Memory B cell (primary cell): Measurements from ENCODE around the gene XXYLT1.
"Not testable (repeated sequence)": the region's sequence is repeated elsewhere in the genome, so short reads cannot be mapped to it uniquely, and the experiment has no call there.

Source experiments
- ATAC-seq: fragments of 150-1000 bp; cut with Tn5 transposase; 2 replicates; pipeline ENCODE4 v1.10.0; 2021; ENCODE audit warnings: low read depth, mild to moderate bottlenecking, moderate library complexity
- DNase-seq, 2 donors: peaks; one replicate each; pipeline ENCODE4 v3.0.0; 2022; ENCODE audit warnings: low spot score in 2 of 2
- H3K27ac Mint-ChIP-seq: one replicate; pipeline ENCODE4 v1.8.0; 2022; ENCODE audit warnings: mild to moderate bottlenecking, moderate library complexity, mixed read lengths
- H3K27me3 Mint-ChIP-seq: one replicate; pipeline ENCODE4 v1.8.0; 2022; ENCODE audit warnings: mixed read lengths
- H3K36me3 Mint-ChIP-seq: one replicate; pipeline ENCODE4 v1.8.0; 2022; ENCODE audit warnings: mild to moderate bottlenecking, mixed read lengths
- H3K4me1 Mint-ChIP-seq: one replicate; pipeline ENCODE4 v1.8.0; 2022; ENCODE audit warnings: mixed read lengths
- H3K4me3 Mint-ChIP-seq: one replicate; pipeline ENCODE4 v1.8.0; 2022; ENCODE audit warnings: mild to moderate bottlenecking, moderate library complexity, mixed read lengths
- H3K9me3 Mint-ChIP-seq: one replicate; pipeline ENCODE4 v1.8.0; 2022; ENCODE audit warnings: mixed read lengths

The XXYLT1 gene

DNA sequence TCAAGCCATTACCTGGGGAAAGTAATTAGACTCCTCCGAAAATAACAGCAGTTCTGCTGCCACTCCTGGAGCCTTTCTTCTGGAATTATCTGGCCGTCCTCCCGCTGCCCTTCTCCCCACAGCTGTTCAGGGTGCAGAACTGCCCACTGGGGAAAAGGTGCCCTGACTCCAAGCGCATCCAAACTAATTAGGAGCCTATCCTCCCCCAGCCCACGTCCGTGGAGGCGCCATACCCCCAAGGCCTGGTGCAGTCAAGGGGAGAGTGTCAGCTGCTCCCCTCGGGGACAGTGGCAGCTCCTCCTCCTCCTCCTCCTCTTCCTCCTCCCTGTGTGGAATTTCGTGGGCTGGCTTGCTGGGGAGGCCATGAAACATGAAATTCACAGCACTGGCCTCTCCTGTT is 177.2 kb downstream of the XXYLT1 start:
- DNase-seq = no peak
- H3K4me1 Mint-ChIP-seq = peaks cover 36% of the 10 kb centered on the region
- no peaks in the 10 kb centered on the region for H3K9me3 Mint-ChIP-seq
- H3K27ac Mint-ChIP-seq = peak overlapping the region; percentile 95
- peak; percentile 1 for ATAC-seq
- peak overlapping the region; percentile 75 for H3K4me3 Mint-ChIP-seq
- H3K36me3 Mint-ChIP-seq = no peaks in the 10 kb centered on the region
- H3K27me3 Mint-ChIP-seq = no peaks in the 10 kb centered on the region

DNA sequence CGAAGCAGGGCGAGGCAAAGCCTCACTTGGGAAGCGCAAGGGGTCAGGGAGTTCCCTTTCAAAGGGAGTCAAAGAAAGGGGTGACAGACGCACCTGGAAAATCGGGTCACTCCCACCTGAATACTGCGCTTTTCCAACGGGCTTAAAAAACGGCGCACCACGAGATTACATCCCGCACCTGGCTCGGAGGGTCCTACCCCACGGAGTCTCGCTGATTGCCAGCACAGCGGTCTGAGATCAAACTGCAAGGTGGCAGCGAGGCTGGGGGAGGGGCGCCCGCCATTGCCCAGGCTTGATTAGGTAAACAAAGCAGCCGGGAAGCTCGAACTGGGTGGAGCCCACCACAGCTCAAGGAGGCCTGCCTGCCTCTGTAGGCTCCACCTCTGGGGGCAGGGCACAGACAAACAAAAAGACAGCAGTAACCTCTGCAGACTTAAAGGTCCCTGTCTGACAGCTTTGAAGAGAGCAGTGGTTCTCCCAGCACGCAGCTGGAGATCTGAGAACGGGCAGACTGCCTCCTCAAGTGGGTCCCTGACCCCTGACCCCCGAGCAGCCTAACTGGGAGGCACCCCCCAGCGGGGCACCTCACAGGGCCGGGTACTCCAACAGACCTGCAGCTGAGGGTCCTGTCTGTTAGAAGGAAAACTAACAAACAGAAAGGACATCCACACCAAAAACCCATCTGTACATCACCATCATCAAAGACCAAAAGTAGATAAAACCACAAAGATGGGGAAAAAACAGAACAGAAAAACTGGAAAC is 182.9 kb downstream of the XXYLT1 start:
- not testable (repeated sequence) for DNase-seq, H3K9me3 Mint-ChIP-seq, H3K27me3 Mint-ChIP-seq, H3K4me1 Mint-ChIP-seq, ATAC-seq, H3K36me3 Mint-ChIP-seq
- peak overlapping the region; percentile 89 for H3K4me3 Mint-ChIP-seq
- peak overlapping the region; percentile 87 for H3K27ac Mint-ChIP-seq

DNA sequence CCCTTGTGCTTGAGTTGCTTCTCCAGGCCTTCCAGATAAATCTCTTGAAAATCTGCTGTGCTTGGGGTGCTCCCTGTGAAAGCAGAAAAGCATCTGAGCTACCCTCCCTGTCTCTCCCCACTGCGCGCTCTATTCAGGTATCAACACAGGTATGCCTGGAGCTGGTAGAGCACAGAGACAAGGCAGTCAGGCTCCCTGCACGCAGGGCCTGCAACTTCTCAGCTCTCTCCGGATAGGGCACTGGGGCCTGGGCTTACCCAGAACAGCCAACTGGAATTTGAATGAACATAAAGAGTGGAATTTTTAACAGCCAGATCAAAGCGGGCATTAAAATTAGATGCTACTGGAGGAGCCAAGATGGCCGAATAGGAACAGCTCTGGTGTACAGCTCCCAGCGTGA is 183.6 kb downstream of the XXYLT1 start:
- H3K4me3 Mint-ChIP-seq = peak overlapping the region; percentile 89
- ATAC-seq = no peak
- no peaks in the 10 kb centered on the region for H3K36me3 Mint-ChIP-seq
- peaks cover 7% of the 10 kb centered on the region for H3K4me1 Mint-ChIP-seq
- H3K27ac Mint-ChIP-seq = peak overlapping the region; percentile 87
- no peaks in the 10 kb centered on the region for H3K27me3 Mint-ChIP-seq
- no peak for DNase-seq
- no peaks in the 10 kb centered on the region for H3K9me3 Mint-ChIP-seq

DNA sequence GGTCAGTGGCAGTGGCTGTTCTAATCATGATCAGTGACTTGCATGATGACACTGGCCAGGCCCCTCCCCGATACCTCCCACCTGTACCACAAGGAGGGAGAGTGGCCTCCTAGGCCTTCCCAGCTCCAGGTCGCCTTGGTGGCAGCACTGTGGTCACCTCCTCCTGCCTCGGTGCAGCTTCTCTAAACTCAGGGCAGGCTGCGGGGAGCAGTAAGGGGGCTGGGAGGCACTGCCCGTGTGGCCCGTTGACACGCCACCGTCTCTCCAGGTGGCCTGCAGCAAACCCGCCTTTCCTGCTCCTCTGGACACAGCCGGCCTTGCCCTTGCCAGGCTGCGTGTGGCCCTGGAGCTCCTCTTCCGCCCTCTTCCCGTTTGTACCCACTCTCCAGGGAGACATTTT is 184.1 kb downstream of the XXYLT1 start:
- H3K27me3 Mint-ChIP-seq = no peaks in the 10 kb centered on the region
- ATAC-seq (no peak), DNase-seq (no peak)
- H3K4me1 Mint-ChIP-seq = peaks cover 11% of the 10 kb centered on the region
- H3K36me3 Mint-ChIP-seq = no peaks in the 10 kb centered on the region
- H3K4me3 Mint-ChIP-seq = peak overlapping the region; percentile 89
- no peaks in the 10 kb centered on the region for H3K9me3 Mint-ChIP-seq
- no peak overlapping the region for H3K27ac Mint-ChIP-seq

DNA sequence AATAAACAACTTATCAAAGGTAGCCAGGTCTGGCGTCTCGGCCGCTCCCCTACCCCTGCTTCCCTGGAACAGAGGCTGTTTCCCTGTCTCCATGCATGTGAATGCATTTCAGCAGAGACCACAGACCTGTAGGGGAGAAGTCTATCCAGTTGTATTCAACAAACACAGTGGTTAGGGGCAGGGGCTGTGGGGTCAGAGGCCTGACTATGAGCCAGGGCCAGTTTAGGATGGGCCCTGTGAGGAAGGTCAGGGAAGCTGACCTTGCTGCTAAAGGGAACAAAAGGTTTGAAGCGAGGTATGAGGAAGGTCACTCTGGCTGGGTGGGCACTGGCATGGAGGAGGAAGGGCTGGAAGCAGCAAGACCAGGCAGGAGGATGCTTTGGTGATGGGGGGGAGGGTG is 184.6 kb downstream of the XXYLT1 start:
- Mint-ChIP-seq H3K27me3 (no peaks in the 10 kb centered on the region), H3K27ac (no peak overlapping the region), H3K9me3 (no peaks in the 10 kb centered on the region), H3K4me1 (peaks cover 12% of the 10 kb centered on the region), H3K36me3 (no peaks in the 10 kb centered on the region), H3K4me3 (no peak overlapping the region)
- ATAC-seq = no peak
- DNase-seq = no peak

DNA sequence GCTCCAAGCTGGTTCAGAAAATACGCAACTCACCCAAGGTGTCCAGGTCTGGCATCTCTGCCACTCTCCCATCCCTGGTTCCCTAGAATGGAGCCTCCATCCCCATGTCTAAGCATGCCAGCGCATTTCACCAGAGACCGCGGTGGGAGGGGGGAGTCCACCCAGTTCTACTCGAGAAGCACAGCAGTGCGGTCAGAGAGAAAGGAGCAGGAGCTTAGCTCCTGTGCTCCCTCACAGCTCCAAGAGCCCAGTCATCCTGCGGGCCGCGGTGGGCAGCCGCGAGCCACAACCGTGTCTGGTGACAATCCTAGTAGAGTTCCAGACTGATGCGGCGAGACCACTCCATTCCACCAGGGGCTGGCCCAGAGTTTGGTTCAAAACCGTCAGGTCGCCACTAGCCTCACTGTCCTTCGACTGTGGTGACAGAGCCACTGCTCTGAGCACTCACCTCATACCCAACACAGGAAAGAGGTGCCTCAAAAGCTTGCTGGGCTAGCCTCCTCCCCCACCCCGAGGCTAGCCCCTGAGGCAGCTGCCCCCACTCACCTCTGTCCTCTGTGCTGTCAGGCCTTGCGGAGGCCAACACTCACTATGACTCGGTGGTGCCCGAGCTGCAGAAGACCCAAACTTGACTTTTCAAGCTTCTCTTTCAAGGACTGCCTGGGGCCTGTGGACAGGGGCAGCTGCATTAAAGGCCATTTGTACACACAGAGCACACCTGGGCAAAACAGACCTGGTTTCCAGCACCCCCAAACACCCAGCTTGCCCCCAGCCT is 185.4 kb downstream of the XXYLT1 start:
- ATAC-seq = no peak
- no peaks in the 10 kb centered on the region for H3K9me3 Mint-ChIP-seq
- H3K4me1 Mint-ChIP-seq = peaks cover 12% of the 10 kb centered on the region
- H3K4me3 Mint-ChIP-seq = no peak overlapping the region
- no peaks in the 10 kb centered on the region for H3K27me3 Mint-ChIP-seq
- DNase-seq = no peak
- no peak overlapping the region for H3K27ac Mint-ChIP-seq
- no peaks in the 10 kb centered on the region for H3K36me3 Mint-ChIP-seq

DNA sequence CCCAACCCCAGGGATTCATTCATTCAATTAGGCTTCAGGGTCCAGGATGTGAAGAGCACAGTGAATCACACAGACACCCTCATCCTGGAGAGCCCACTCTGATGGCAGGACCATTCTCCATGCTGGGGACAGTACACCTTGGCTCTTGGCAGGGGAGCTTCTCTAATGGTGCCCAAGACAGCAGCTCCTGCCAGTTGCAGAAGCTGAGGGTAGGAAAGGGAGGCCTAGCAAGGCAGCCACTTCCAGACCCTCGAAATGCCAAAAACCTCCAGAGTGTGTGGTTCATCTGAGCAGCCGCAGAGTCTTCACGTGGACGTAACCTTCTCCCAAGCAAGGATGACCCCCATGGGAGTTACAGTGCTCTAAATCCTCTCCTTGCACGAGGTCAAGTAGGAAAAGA is 186.2 kb downstream of the XXYLT1 start:
- Mint-ChIP-seq H3K27ac (no peak overlapping the region), H3K4me1 (peaks cover 14% of the 10 kb centered on the region), H3K4me3 (no peak overlapping the region), H3K36me3 (no peaks in the 10 kb centered on the region), H3K27me3 (no peaks in the 10 kb centered on the region), H3K9me3 (no peaks in the 10 kb centered on the region)
- ATAC-seq (no peak), DNase-seq (no peak)

DNA sequence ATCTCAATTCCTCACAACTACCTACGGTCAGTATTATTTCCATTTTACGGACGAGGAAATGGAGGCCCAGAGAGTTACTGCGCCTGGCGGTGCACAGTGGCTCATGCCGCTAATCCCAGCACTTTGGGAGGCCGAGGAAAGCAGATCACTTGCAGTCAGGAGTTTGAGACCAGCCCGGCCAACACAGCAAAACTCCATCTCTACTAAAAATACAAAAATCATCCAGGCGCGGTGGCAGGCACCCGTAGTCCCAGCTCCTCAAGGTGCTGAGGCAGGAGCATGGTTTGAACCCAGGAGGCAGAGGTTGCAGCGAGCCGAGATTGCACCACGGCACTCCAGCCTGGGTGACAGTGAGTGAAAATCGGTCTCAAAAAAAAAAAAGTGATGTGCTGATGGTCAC is 187.3 kb downstream of the XXYLT1 start:
- no peak for ATAC-seq
- Mint-ChIP-seq H3K9me3 (no peaks in the 10 kb centered on the region), H3K4me1 (peaks cover 24% of the 10 kb centered on the region), H3K27ac (no peak overlapping the region), H3K4me3 (no peak overlapping the region), H3K36me3 (no peaks in the 10 kb centered on the region), H3K27me3 (no peaks in the 10 kb centered on the region)
- no peak for DNase-seq

DNA sequence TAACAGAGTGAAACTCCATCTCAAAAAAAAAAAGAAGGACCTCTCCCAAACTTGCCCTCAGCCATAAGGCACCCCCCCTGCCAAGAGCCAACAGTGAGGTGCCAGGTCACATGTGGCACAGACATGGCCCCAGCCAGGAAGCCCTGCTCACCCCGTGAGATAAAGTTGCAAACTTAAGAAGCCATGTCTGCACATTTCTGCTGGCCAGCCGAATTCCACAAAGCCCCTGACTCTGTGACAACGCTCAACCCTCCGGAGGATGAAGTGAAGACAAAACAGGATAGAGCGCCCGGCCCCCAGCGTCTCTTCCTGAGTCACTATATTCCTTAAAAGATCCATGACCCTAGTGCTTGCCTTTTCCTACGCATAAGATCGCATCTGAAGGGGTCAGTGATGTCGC is 188.1 kb downstream of the XXYLT1 start:
- no peaks in the 10 kb centered on the region for H3K36me3 Mint-ChIP-seq
- H3K27me3 Mint-ChIP-seq = no peaks in the 10 kb centered on the region
- no peak for ATAC-seq
- no peak for DNase-seq
- no peaks in the 10 kb centered on the region for H3K9me3 Mint-ChIP-seq
- H3K4me3 Mint-ChIP-seq = no peak overlapping the region
- no peak overlapping the region for H3K27ac Mint-ChIP-seq
- H3K4me1 Mint-ChIP-seq = peaks cover 24% of the 10 kb centered on the region

DNA sequence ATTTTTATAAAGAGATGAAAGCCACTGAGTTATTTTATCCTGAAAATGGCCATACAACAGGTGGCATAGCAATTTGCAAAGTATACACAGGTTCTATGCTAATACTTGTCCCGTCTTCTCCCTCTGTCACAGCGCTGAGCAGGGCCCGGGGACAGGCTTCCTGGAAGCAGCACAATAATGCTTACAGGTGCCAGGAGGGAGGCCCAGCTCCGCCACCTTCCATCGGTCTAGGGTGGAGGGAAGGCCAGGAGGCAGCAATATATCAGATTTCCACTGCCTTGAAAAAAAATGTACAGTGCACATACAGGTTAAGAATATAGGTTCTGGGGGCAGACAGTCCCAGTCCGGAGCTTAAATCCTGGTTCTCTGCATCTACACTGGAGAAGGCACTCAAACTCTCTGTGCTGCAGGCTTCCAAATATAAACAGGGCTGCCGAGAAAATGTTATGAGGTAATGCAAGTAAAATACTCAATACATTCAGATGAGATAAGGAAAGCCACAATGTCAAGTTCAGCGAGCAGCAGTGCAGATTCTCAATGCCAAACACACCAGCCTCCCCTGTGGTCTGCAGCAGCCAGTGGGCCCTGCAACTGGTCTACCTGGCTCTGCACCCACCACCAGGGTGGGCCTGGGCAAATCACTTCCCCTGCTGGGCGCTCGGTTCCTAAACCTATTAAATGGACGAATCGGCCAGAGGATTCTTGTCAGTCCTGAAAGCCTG is 189.6 kb downstream of the XXYLT1 start:
- no peak overlapping the region for H3K27ac Mint-ChIP-seq

DNA sequence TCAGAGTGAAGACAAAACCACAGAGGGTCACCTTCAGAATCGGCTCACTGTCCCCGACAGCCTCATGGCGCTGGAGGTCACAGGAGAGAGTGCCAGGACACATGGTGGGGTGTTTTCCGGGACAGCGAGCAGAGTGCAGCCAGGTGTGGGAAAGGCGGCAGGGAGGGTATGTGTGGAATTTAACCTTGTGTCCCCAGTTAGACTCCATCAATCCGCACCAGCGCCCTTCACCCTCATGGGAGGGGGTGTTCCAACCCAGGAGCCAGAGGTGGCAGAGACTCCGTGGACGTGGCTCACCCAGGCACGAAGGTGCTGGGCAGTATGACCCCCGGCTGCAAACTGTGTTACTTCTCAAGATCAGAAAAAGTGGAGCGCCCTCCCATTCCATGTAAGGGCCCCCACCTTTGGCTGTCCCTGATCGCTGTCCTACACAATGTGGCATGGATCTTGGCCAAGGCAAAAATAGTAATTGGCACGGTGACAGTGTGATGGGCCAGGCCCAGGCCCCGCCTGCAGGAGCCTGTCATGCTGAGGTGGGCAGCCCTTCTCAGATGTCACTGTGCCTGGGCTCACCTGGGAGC is 190.3 kb downstream of the XXYLT1 start:
- no peak for ATAC-seq
- no peak overlapping the region for H3K4me3 Mint-ChIP-seq
- H3K36me3 Mint-ChIP-seq = no peaks in the 10 kb centered on the region
- H3K27me3 Mint-ChIP-seq = no peaks in the 10 kb centered on the region
- no peak overlapping the region for H3K27ac Mint-ChIP-seq
- H3K9me3 Mint-ChIP-seq = no peaks in the 10 kb centered on the region
- DNase-seq = no peak
- H3K4me1 Mint-ChIP-seq = peaks cover 17% of the 10 kb centered on the region

More for the DNA sequence above, 189.6 kb downstream of the XXYLT1 start:
- Mint-ChIP-seq H3K27me3 (no peaks in the 10 kb centered on the region), H3K4me3 (no peak overlapping the region), H3K9me3 (no peaks in the 10 kb centered on the region), H3K4me1 (peaks cover 17% of the 10 kb centered on the region), H3K36me3 (no peaks in the 10 kb centered on the region)
- ATAC-seq (no peak), DNase-seq (no peak)

DNA sequence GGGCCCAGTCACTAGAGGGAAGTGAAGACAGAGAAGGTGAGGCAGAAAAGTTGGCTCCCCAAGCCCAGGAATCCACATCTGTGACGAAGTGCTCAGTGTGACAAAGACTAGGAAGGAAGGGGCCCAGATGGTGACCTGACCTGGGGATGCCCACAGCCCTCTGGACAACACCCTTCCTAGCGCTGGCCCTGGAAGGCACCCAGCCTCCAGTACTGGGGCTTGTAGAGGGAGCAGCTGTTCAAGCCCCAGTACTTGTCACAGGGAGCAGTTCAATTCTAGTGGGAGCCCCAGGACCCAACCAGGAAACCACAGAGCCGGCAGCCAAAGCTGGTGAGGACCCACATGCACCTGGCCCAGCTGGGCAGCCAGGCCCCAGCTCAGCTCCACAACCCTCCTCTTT is 190.8 kb downstream of the XXYLT1 start:
- H3K4me1 Mint-ChIP-seq = peaks cover 17% of the 10 kb centered on the region
- H3K4me3 Mint-ChIP-seq = no peak overlapping the region
- H3K9me3 Mint-ChIP-seq = no peaks in the 10 kb centered on the region

DNA sequence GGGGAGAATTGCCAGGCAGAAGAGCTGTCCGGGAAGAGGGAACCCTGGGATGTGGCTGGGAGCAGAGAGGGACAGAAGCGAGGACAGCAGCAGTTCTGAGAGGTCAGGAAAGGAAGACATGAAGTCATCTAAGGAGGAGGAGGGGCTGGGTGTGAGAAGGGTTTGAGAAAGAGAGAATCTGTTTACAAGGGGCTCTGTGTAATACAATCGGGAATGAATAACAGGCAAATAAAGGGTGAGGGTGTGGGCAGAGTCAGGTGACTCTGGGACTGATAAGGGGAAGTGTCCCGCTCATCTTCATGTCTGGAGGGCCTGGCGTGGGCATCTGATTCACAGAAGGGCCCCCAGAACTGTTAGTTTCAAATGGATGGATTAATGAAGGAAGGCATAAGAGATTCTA is 191.3 kb downstream of the XXYLT1 start:
- Mint-ChIP-seq H3K27ac (no peak overlapping the region), H3K4me3 (peak overlapping the region; percentile 22), H3K9me3 (no peaks in the 10 kb centered on the region), H3K27me3 (no peaks in the 10 kb centered on the region), H3K4me1 (peaks cover 17% of the 10 kb centered on the region), H3K36me3 (no peaks in the 10 kb centered on the region)
- DNase-seq (no peak), ATAC-seq (no peak)

More for the DNA sequence above, 190.8 kb downstream of the XXYLT1 start:
- ATAC-seq (no peak), DNase-seq (no peak)
- no peaks in the 10 kb centered on the region for H3K36me3 Mint-ChIP-seq
- H3K27me3 Mint-ChIP-seq = no peaks in the 10 kb centered on the region
- H3K27ac Mint-ChIP-seq = no peak overlapping the region

DNA sequence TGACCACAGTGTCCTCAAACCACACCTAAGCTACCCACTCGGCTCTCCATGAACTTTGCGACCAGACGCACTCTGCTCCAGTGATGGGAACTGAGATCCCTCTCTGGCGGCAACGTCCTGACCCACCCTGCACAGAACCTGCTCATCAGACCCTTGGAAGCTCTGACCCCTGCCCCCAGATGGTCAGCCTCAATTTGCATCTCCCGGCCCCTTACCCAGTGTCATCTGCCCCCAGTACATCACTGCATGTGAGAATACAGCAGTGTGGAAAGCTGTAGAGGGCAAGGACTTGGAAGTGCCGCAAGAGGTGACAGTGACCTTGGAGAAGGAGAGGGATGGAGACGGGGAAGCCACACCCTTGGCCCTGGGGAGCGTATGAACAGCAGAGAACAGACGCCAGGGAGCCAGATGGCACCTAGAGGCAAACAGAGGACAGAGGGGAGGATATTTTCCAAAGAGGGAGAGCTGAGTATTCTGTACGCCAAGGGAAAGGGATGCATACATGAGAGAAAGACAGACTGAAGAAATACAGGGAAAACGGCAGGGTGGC is 192.0 kb downstream of the XXYLT1 start:
- no peaks in the 10 kb centered on the region for H3K27me3 Mint-ChIP-seq
- no peaks in the 10 kb centered on the region for H3K9me3 Mint-ChIP-seq
- no peak overlapping the region for H3K4me3 Mint-ChIP-seq
- H3K27ac Mint-ChIP-seq = no peak overlapping the region
- DNase-seq = no peak
- no peak for ATAC-seq
- H3K36me3 Mint-ChIP-seq = no peaks in the 10 kb centered on the region
- peaks cover 17% of the 10 kb centered on the region for H3K4me1 Mint-ChIP-seq
